ENCODE data around the gene MANEAL. TPM values are rescaled to one million over a fixed set of nuclear protein-coding genes. Genes with fewer than 3 reads are reported as not detected.

The MANEAL gene
- total and polyA plus RNA-seq, 2 of the 13 experiments (the other 11 are each of a cell fraction or from before 2014, with no cell fraction given), result 20.8 to 26.4 TPM

- in situ Hi-C loops (cut with HindIII; ENCODE audit: extremely low pct_ligation_motif_present, low pct_unique_long_range_greater_than_20kb), result no loop called here
- ChIA-PET CTCF (ENCODE audit: low intra/inter-chr PET ratio, low total read pairs) (no interaction called here), POLR2A (interaction anchor here (1.0 to 1.4 kb wide), 3 partner anchors 12 to 17 kb away, joined by 3 to 9 read pairs (median 4); partner anchors contain the start of genes C1orf122 and YRDC)
- peak overlapping the region; percentile 74 to 81 (median 78) for H3K4me3 ChIP-seq (replicated peaks in 1 of 3; ENCODE audit: insufficient read depth in 1 of 3, low read depth in 2 of 3, low read length in 3 of 3)
- H3K27me3 ChIP-seq (ENCODE audit: control insufficient read depth in 1 of 2, insufficient read depth in 2 of 2, low read length in 2 of 2), result peaks cover 0 to 9% of the 10 kb centered on the region in 2 experiments; a peak in 3 of 5 replicates
- H3K79me2 ChIP-seq (ENCODE audit: insufficient read depth, low read length), result peaks cover 7% of the 10 kb centered on the region
- peak overlapping the region; percentile 9 for H3K27ac ChIP-seq (ENCODE audit: extremely low read length, insufficient read depth, low read length)
- peak overlapping the region; percentile 68 for H3K9ac ChIP-seq (ENCODE audit: insufficient read depth, low read depth, low read length)
- peaks cover 24% of the 10 kb centered on the region for H3K4me1 ChIP-seq (ENCODE audit: insufficient read depth, low read length)
- 4% methylated on average over 15 of the region's 59 CpGs for WGBS (ENCODE audit: low lambda C conversion rate)
- intact Hi-C loops (cut with micrococcal nuclease; ENCODE audit: unreplicated experiment), result loop anchor here (10.0 kb wide), 1 partner anchor 70 kb away; no protein-coding TSS in a partner anchor
- peak overlapping the region; percentile 77 for H3K4me2 ChIP-seq (ENCODE audit: low read depth, low read length)
- ATAC-seq (peak; percentile 52), DNase-seq (ENCODE audit: low spot score) (no peak), FAIRE-seq (no peak)
- H2AFZ ChIP-seq (ENCODE audit: low read length), result no peak overlapping the region
- no peaks in the 10 kb centered on the region for H3K9me3 ChIP-seq (ENCODE audit: low read length)
- peaks cover 11 to 28% of the 10 kb centered on the region in 2 experiments; a peak in 4 of 5 replicates for H3K36me3 ChIP-seq (replicated peaks in 1 of 2; ENCODE audit: control insufficient read depth in 1 of 2, insufficient read depth in 2 of 2, low read length in 2 of 2)
- BruUV-seq (replicated peaks), result no TSS peak
- no peaks in the 10 kb centered on the region; the same call in 1 of the 2 replicates for H4K20me1 ChIP-seq (ENCODE audit: insufficient read depth, low read length)
- peak; percentile 57 for TF ChIP-seq ZNF777 (CRISPR knock-in tag; IDR thresholded peaks at IDR 0.05)
- TF ChIP-seq GABPB1 (CRISPR knock-in tag; IDR thresholded peaks at IDR 0.05), result 0 out of 2 replicates have a peak, but pooled peaks have one; percentile 20
- peak; percentile 13; the same call in 1 of the 2 replicates for TF ChIP-seq ZFP91 (CRISPR knock-in tag; IDR thresholded peaks at IDR 0.05; ENCODE audit: borderline replicate concordance)
- TF ChIP-seq FUBP1 (CRISPR knock-in tag; IDR thresholded peaks at IDR 0.05; ENCODE audit: borderline replicate concordance), result no peak
- TF ChIP-seq, protein P1, sequence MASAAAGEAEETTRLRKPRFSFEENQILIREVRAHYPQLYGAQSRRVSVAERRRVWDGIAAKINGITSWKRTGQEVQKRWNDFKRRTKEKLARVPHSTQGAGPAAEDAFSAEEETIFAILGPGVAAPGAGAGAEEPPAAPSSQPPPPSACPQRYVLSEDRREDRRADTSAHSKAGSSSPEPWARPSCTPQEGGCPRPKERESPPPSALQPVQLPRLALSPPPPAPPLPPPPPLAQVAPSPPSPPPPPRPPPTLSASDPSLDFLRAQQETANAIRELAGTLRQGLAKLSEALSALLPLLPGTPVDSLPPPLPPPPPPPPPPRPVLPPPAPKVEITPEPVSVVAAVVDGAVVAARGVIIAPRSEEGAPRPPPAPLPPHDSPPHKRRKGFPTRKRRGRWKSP (CRISPR knock-in tag; IDR thresholded peaks at IDR 0.05), result 0 out of 2 replicates have a peak, but pooled peaks have one; percentile 47
- TF ChIP-seq NRL (CRISPR knock-in tag; IDR thresholded peaks at IDR 0.05; ENCODE audit: borderline replicate concordance), result 0 out of 2 replicates have a peak, but pooled peaks have one; percentile 25
- TF ChIP-seq HDAC6 (IDR thresholded peaks at IDR 0.05; ENCODE audit: low read depth, low read length), result no peak
- TF ChIP-seq PHF8 (CRISPR knock-in tag; IDR thresholded peaks at IDR 0.05), result peak; percentile 41
- TF ChIP-seq, protein P2, sequence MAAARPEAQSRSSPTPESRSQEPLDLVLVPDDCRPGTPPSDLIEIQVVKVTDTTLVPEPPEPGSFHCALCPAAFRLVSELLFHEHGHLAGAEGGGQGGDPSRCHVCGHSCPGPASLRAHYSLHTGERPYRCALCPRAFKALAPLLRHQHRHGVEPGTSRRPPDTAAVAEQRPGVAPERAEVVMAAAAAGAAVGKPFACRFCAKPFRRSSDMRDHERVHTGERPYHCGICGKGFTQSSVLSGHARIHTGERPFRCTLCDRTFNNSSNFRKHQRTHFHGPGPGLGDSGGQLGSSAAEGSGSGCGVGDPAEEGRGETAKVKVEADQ (CRISPR knock-in tag; IDR thresholded peaks at IDR 0.05; ENCODE audit: borderline replicate concordance), result no peak
- TF ChIP-seq TGIF2 (CRISPR knock-in tag; IDR thresholded peaks at IDR 0.05), result no peak
- 0 out of 2 replicates have a peak, but pooled peaks have one; percentile 14 for TF ChIP-seq ZBTB4 (CRISPR knock-in tag; IDR thresholded peaks at IDR 0.05; ENCODE audit: borderline replicate concordance)
- TF ChIP-seq ZNF274 (CRISPR knock-in tag; IDR thresholded peaks at IDR 0.05), result peak; percentile 36; the same call in 1 of the 2 replicates
Measured at GRCh38 chr1:37794372-37795339, 1.0 kb downstream of the MANEAL start.

Data from HepG2 (cell line).